ENCODE results near the gene RAB28.

DNA sequence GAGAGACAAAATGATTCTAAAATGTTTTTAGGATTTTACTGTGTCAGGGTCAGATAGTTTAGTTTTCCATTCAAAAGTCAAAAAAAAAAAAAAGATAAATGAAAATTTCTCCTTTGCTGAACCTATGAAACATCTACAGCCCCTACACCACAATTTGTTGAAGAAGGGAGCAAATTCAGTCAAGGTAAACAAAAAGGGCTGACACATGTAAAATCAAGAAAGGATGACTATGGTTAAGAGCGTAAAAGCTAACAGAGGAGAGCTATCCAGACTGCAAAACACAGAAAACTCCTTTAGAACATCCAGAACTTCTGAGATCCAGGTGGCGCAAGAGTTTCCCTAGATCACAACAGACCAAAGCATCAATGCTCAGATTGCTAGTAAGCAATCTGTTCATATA, 72.2 kb downstream of the RAB28 start:
- no peak for TF ChIP-seq POLR2A (IDR thresholded peaks at IDR 0.05)
- TF ChIP-seq, protein P1, sequence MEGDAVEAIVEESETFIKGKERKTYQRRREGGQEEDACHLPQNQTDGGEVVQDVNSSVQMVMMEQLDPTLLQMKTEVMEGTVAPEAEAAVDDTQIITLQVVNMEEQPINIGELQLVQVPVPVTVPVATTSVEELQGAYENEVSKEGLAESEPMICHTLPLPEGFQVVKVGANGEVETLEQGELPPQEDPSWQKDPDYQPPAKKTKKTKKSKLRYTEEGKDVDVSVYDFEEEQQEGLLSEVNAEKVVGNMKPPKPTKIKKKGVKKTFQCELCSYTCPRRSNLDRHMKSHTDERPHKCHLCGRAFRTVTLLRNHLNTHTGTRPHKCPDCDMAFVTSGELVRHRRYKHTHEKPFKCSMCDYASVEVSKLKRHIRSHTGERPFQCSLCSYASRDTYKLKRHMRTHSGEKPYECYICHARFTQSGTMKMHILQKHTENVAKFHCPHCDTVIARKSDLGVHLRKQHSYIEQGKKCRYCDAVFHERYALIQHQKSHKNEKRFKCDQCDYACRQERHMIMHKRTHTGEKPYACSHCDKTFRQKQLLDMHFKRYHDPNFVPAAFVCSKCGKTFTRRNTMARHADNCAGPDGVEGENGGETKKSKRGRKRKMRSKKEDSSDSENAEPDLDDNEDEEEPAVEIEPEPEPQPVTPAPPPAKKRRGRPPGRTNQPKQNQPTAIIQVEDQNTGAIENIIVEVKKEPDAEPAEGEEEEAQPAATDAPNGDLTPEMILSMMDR (IDR thresholded peaks at IDR 0.05), result no peak
